Cardiac muscle cell (in vitro differentiated cells and primary cell): ENCODE data around the gene CMIP. TPM values are rescaled to one million over a fixed set of nuclear protein-coding genes. Genes with fewer than 3 reads are reported as not detected.

Experiments
- DNase-seq, 2 donors: peaks; one replicate each; pipeline versions ENCODE4 v3.0.0 to v3.0.0-alpha.2; 2010 to 2017; ENCODE audit warnings: low read depth in 1 of 2, low spot score in 1 of 2
- H3K27ac ChIP-seq: fragments of 200-600 bp; sonication (generic); 2 replicates; pipeline ENCODE4 v1.5.1; 2016
- H3K27me3 ChIP-seq: fragments of 200-600 bp; sonication (generic); 2 replicates; pipeline ENCODE4 v1.6.0; 2016; ENCODE audit warnings: control low read depth
- H3K36me3 ChIP-seq: fragments of 200-600 bp; sonication (generic); 2 replicates; pipeline ENCODE4 v1.5.1; 2016; ENCODE audit warnings: control low read depth
- H3K4me1 ChIP-seq: fragments of 200-600 bp; sonication (generic); 2 replicates; pipeline ENCODE4 v1.8.1; 2017; ENCODE audit warnings: low read depth, mild to moderate bottlenecking, mixed run types
- H3K4me3 ChIP-seq: fragments of 200-600 bp; sonication (generic); 2 replicates; pipeline ENCODE4 v1.5.1; 2016; ENCODE audit warnings: mild to moderate bottlenecking
- H3K9me3 ChIP-seq: fragments of 200-600 bp; sonication (generic); 2 replicates; pipeline ENCODE4 v1.5.1; 2017; ENCODE audit warnings: low read depth, mild to moderate bottlenecking, control low read depth
- polyA plus RNA-seq: library from polyadenylated mRNA; unstranded; fragments of >200 nt; fragmentation: Nextera tagmentation; extraction: Ambion mirVana; gene quantifications from 2 replicates; pipeline ENCODE4 v1.2.1, GENCODE V29; 2016
- total RNA-seq: library from RNA; depleted of rRNA; stranded (reverse); fragments of >200 nt; gene quantifications from 2 replicates; pipeline ENCODE4 v1.2.3, GENCODE V29; 2016
- TF ChIP-seq, protein P1 (sequence below): IDR thresholded peaks from 2 replicates; pipeline ENCODE4 v1.5.1; 2012; ENCODE audit warnings: low read depth, mild to moderate bottlenecking, low read length

Gene CMIP
- total and polyA plus RNA-seq, 2 experiments from 2014 or later, result 1.8 to 22.2 TPM

DNA sequence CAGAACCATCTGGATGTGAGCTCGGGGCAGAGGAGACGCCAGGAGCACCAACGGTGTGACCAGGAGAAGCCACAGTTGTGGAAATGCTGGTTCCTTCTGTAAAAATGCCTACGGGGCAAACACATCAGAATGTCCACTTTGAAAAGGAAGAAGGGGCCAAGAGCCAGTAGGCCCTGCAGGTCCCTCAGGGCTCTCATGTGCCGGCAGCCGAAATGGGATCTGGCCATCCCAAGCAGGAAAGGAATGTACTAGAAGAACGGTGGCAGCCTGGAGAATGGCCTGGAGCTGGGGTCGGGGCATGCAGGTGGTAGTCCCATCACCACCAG is 172.4 kb downstream of the CMIP start:
- no peak overlapping the region for H3K27ac ChIP-seq

DNA sequence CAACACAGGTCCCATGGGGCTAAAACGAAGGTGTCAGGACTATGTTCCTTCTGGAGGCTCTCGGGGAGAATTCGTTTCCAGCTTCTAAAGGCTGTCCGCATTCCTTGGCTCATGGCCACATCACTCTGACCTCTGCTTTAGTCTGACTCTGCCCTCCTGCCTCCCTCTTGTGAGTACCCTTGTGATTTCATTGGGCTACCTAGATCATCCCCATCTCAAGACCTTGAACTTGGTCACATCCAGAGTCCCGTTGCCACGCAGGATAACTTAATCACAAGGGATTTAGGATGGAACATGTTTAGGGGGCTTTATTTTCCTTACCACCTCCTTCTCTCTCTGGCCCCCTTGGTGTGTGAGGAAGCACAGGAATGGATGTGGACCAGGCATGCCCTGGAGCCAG is 173.6 kb downstream of the CMIP start:
- Histone ChIP-seq H3K27me3 (no peaks in the 10 kb centered on the region), H3K4me3 (no peak overlapping the region), H3K9me3 (no peaks in the 10 kb centered on the region), H3K27ac (no peak overlapping the region), H3K36me3 (no peaks in the 10 kb centered on the region), H3K4me1 (peaks cover 8% of the 10 kb centered on the region)
- TF ChIP-seq, protein P1, sequence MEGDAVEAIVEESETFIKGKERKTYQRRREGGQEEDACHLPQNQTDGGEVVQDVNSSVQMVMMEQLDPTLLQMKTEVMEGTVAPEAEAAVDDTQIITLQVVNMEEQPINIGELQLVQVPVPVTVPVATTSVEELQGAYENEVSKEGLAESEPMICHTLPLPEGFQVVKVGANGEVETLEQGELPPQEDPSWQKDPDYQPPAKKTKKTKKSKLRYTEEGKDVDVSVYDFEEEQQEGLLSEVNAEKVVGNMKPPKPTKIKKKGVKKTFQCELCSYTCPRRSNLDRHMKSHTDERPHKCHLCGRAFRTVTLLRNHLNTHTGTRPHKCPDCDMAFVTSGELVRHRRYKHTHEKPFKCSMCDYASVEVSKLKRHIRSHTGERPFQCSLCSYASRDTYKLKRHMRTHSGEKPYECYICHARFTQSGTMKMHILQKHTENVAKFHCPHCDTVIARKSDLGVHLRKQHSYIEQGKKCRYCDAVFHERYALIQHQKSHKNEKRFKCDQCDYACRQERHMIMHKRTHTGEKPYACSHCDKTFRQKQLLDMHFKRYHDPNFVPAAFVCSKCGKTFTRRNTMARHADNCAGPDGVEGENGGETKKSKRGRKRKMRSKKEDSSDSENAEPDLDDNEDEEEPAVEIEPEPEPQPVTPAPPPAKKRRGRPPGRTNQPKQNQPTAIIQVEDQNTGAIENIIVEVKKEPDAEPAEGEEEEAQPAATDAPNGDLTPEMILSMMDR, result no peak
- no peak for DNase-seq

More for the DNA sequence above, 172.4 kb downstream of the CMIP start:
- DNase-seq, result no peak
- Histone ChIP-seq H3K9me3 (no peaks in the 10 kb centered on the region), H3K27me3 (no peaks in the 10 kb centered on the region), H3K36me3 (no peaks in the 10 kb centered on the region), H3K4me3 (no peak overlapping the region), H3K4me1 (peaks cover 8% of the 10 kb centered on the region)
- TF ChIP-seq, protein P1, result no peak

DNA sequence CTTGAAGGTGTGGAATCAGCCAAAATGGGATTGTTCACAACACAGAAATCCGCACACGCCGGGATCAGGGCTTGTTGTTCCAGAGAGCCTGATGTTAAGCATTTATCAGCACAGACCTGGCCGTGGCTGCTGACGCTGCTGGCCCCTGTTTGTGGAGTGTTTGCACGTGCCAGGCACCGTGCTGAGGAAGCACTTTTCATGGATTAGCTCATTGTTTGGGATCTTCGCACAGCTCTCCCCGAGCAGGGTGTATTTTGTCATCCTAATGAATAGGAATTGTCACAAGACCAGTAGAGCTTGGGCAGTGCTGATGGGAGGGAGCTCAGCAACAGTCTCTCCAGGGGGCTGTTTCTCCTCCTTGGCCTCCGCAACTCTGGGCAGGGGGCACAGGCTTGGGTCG is 174.1 kb downstream of the CMIP start:
- Histone ChIP-seq H3K9me3 (no peaks in the 10 kb centered on the region), H3K27me3 (no peaks in the 10 kb centered on the region), H3K4me1 (peaks cover 8% of the 10 kb centered on the region), H3K36me3 (no peaks in the 10 kb centered on the region), H3K27ac (no peak overlapping the region), H3K4me3 (no peak overlapping the region)
- TF ChIP-seq, protein P1, result no peak
- no peak for DNase-seq

DNA sequence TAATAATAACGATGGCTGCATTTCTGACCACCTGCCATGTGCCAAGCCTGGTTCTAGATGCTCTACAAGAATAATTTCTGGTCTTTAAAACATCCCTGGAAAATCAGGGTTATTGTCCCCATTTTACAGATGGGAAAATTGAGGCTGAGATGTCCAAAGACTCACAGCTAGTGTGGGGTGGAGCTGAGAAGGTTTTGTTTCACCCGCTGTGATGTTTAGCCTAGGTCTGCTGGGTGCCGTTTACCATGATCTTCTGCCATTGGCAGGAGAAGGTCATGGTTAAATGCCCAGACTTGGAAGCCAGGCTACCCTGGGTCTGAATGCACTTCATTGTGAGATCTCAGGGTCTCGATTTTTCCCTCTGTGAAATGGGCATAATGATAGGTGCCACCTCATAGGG is 175.4 kb downstream of the CMIP start:
- Histone ChIP-seq H3K27ac (no peak overlapping the region), H3K4me3 (no peak overlapping the region), H3K4me1 (peaks cover 10% of the 10 kb centered on the region), H3K9me3 (no peaks in the 10 kb centered on the region), H3K27me3 (no peaks in the 10 kb centered on the region), H3K36me3 (no peaks in the 10 kb centered on the region)
- TF ChIP-seq, protein P1, result no peak
- DNase-seq, result no peak

DNA sequence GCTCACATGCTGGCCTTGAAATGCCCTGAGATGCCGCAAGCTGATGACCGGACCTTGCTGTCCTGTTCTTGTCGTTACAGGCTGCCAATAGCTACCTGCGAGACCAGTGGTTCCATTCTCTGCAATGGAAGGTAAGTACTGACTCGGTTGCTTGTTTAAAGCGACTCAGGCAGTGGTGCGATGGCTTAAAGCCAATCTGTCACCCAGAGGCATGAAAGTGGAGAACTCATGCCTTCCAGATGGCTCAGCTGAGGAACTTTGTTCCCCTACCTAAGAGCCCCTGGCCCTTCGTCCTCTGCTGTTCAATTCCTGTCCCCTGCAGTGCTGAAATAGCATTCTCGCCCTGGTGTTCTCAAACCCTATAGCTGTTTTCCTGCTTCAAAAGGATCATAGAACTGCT is 176.2 kb downstream of the CMIP start:
- no peak for DNase-seq
- no peaks in the 10 kb centered on the region for H3K36me3 ChIP-seq
- H3K27ac ChIP-seq, result no peak overlapping the region
- no peaks in the 10 kb centered on the region for H3K27me3 ChIP-seq
- no peaks in the 10 kb centered on the region for H3K9me3 ChIP-seq
- no peak overlapping the region for H3K4me3 ChIP-seq
- peaks cover 12% of the 10 kb centered on the region for H3K4me1 ChIP-seq
- TF ChIP-seq, protein P1, result no peak

DNA sequence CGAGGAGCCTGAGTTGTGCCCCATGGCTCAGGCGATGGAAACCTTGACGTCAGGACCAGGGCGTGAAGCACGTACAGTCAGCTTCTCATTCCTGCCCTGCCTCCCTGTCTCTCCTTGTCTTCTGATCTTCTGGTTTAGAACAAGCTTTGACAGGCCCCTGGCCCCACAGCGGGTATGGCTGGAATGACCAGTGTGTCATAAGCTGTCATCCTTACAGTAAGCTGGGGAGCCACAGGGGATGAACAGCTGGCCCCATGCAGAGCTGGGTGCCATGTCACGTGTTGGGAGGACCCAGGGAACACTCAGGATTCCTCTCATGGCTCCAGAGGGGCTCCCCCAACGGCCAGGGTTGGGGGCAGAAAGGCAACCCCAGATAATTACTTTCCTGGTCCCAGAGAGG is 176.9 kb downstream of the CMIP start:
- Histone ChIP-seq H3K9me3 (no peaks in the 10 kb centered on the region), H3K4me1 (peaks cover 9% of the 10 kb centered on the region), H3K36me3 (no peaks in the 10 kb centered on the region), H3K27me3 (no peaks in the 10 kb centered on the region), H3K27ac (no peak overlapping the region), H3K4me3 (no peak overlapping the region)
- TF ChIP-seq, protein P1, result no peak
- no peak for DNase-seq
